Ovary (tissue), 3 donors: ENCODE measurements around the gene CYP2W1.

Source experiments
- EP300 ChIP-seq: sonication (generic); formaldehyde crosslinking; IDR thresholded peaks from one replicate; pipeline ENCODE4 v1.6.1; 2017; ENCODE audit warnings: antibody characterized with exemption
- POLR2A ChIP-seq: fragments of 450-650 bp; IDR thresholded peaks from one replicate; pipeline ENCODE4 v1.6.1; 2017; ENCODE audit warnings: antibody characterized with exemption, mild to moderate bottlenecking, moderate library complexity
- TF ChIP-seq, protein P1 (sequence below), 3 donors: fragments of 450-650 bp in 2 of 3; fragments of 200-600 bp in 1 of 3; IDR thresholded peaks; one replicate each; pipeline versions ENCODE4 v1.5.1 to v1.8.0; 2016 to 2022; ENCODE audit warnings: antibody characterized with exemption in 3 of 3, mild to moderate bottlenecking in 1 of 3
- donor health status: DM: no; HTN: no; CAD: no.

DNA sequence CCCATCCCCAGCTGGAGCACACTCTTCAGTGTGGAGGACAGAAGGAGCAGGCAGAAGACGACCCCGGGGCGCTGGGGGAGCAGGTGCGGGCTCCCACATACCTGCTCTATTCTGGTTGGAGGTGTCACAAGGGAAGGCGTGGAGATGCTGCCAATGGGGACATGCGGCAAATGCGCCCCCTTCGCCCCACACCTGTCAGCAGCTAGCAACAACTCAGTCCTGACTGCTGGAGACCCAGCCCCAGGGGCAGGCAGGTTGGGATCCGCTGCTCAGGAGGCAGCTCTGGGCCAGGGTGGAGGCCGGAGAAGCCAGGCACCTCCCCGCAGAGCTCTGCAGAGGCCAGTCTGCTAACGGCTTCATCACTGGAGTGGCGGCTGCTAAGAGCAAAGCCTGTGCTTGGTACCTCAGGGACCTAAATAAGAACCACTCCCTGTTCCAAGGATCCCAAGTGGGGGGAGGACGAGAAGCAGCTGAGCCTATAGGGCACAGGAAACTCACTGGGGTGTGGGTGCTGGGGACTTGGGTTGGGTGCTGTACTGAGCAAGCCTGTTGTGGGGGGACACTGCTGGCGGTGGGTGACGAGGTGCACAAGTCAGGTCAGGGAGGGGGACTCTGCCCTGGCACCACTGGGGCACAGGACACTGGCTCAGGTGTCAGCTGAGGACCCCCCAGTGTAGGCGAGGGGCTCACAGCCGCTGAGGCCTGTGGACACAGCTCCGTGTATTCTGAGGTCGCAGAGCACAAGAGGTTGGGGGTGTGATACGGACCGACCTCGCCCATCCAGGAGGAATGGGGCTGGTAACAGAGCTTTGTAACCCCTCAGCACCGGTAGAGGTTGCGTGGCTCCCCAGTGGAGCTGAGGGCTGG lies 42.1 kb downstream of the CYP2W1 start:
- TF ChIP-seq, protein P1, sequence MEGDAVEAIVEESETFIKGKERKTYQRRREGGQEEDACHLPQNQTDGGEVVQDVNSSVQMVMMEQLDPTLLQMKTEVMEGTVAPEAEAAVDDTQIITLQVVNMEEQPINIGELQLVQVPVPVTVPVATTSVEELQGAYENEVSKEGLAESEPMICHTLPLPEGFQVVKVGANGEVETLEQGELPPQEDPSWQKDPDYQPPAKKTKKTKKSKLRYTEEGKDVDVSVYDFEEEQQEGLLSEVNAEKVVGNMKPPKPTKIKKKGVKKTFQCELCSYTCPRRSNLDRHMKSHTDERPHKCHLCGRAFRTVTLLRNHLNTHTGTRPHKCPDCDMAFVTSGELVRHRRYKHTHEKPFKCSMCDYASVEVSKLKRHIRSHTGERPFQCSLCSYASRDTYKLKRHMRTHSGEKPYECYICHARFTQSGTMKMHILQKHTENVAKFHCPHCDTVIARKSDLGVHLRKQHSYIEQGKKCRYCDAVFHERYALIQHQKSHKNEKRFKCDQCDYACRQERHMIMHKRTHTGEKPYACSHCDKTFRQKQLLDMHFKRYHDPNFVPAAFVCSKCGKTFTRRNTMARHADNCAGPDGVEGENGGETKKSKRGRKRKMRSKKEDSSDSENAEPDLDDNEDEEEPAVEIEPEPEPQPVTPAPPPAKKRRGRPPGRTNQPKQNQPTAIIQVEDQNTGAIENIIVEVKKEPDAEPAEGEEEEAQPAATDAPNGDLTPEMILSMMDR (IDR thresholded peaks at IDR 0.05), result no peak
- TF ChIP-seq EP300 (no peak), POLR2A (no peak)
